Skeletal muscle cell (primary cell): ENCODE measurements around the gene LKAAEAR1.
A peak's percentile ranks its signal among the peaks of the same experiment; 100 is the strongest.

ENCODE experiments used
- DNase-seq: peaks from one replicate; pipeline ENCODE4 v3.0.0-alpha.2; 2010; ENCODE audit warnings: low read depth
- H3K4me3 ChIP-seq: 2 replicates; pipeline ENCODE4 v1.5.1; 2011; ENCODE audit warnings: low read depth, mild to moderate bottlenecking, control low read depth, low read length, moderate library complexity

Gene LKAAEAR1

GRCh38 chr20:64055893-64056638 is 28.1 kb downstream of the LKAAEAR1 start:
- H3K4me3 ChIP-seq = no peak overlapping the region

GRCh38 chr20:64055396-64055892 is 28.8 kb downstream of the LKAAEAR1 start:
- no peak for DNase-seq
- H3K4me3 ChIP-seq = no peak overlapping the region

More at GRCh38 chr20:64055893-64056638, 28.1 kb downstream of the LKAAEAR1 start:
- DNase-seq = no peak

- no peak overlapping the region for H3K4me3 ChIP-seq
- no peak for DNase-seq
Measured at GRCh38 chr20:64053841-64054661, 30.1 kb downstream of the LKAAEAR1 start.

GRCh38 chr20:64052987-64053840 is 31.0 kb downstream of the LKAAEAR1 start:
- H3K4me3 ChIP-seq = no peak overlapping the region
- DNase-seq = no peak

DNA sequence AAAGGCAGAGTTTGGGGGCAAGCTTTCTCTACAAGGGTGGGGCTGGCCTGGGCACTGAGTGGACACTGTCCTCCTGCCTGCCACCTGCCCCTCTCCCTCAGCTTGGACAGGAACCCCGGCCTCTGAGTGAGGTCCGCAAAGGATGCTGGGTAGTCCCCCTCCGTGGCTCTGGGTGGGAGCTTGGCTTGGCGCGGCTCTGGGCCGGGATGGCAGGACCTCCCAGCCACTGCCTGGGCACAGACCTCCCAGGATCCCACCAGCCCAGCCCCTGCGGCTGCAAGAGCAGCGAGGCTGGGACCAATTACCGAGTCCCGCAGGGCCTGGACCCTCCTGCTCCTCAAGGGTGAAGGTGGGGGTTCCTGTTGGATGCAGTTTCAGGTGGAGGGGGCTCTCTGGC is 31.9 kb downstream of the LKAAEAR1 start:
- H3K4me3 ChIP-seq = no peak overlapping the region
- no peak for DNase-seq

DNA sequence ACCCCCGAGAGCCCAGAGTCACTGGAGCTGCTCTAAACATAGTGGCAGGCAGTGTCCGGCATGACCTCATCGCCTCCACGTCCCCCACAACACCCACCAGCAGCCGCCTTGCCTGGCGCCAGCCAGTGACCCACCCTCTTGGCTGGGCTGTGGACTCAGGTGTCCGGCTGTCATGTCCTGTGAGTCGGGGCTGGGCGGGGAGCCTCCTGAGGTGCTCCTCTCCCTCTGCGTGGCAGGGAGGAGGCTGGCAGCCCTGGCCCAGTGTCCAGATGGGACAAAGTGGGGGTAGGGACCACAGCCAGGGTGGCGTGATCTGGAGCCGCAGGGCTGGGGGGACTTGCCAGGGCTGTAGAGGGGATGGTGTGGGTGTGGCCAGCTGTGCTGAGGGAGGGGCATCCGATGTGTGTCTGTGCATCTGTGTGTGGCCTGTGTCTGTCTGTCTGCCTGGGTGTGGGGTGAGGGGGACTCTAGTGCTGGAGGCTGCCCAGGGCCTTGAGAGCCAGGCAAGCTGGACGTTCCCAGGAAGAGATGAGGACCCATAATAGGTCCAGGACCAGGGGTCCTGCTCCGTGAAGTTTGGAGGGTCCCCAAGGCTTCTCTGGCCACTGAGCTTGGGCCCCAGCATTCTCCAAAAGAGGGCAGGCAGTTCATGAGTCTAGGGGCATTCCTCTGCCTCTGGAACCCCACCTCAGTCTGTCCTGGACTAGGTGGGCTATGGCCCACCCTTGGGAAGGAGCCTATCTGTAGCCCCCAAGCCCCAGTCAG is 32.5 kb downstream of the LKAAEAR1 start:
- no peak for DNase-seq

GRCh38 chr20:64051033-64051452 is 33.2 kb downstream of the LKAAEAR1 start:
- H3K4me3 ChIP-seq = no peak overlapping the region
- DNase-seq = no peak

More for the DNA sequence above, 32.5 kb downstream of the LKAAEAR1 start:
- no peak overlapping the region for H3K4me3 ChIP-seq

GRCh38 chr20:64050261-64051032 is 33.8 kb downstream of the LKAAEAR1 start:
- no peak for DNase-seq
- no peak overlapping the region for H3K4me3 ChIP-seq

GRCh38 chr20:64049878-64050260 is 34.3 kb downstream of the LKAAEAR1 start:
- peak overlapping the region; percentile 15 for H3K4me3 ChIP-seq
- DNase-seq = no peak

GRCh38 chr20:64049060-64049877 is 34.9 kb downstream of the LKAAEAR1 start, which contains the start of gene SOX18:
SOX18 (minus strand) TSS chr20:64049639; CDS start chr20:64049516, 123 bp downstream.
- no peak for DNase-seq
- peak within 1 kb of the TSS; percentile 15 for H3K4me3 ChIP-seq

DNA sequence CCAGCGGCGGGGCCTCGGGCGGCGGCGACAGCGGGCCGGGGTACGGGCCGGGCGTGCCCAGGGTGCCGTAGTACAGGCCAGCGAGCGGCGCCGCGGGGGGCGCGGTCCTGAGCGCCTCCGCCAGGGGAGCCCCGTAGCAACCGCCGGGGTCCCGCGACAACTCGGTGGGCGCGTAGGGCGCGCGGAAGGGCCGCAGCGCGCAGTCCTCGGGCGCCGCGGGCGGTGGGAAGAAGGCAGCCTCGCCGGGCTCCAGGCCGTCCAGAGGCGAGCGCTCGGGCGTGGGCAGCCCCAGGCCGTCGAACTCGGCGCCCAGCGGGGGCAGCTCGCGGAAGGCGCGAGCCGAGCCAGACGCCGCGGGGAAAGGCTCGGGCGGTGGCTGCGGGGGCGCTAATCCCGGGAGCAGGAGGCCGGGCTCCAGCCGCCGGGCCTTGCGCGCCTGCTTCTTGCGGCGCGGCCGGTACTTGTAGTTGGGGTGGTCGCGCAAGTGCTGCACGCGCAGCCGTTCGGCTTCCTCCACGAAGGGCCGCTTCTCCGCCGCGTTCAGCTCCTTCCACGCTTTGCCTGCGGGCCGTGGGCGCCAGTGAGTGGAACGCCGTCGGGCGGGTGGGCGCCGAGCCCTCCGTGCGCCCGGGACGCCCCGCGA is 35.7 kb downstream of the LKAAEAR1 start:
- H3K4me3 ChIP-seq = no peak overlapping the region

DNA sequence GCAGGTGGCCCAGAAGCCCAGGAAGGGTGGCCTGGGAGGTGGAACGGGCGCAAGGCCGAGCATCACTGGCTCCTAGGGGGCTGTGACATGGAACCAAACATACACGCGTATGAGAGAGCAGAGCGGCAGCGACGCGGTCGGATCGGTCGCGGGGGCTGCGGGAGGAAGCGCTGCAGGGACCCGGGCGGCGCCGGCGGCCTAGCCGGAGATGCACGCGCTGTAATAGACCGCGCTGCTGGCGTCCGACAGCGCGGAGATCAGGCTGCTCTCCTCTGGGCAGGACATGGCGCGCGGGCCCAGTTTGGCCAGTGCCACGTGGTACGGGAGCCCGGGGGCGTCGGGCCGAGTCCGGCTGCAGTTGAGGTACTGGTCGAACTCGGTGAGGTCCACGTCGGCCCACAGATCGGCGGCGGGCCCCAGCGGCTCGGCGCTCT is 36.2 kb downstream of the LKAAEAR1 start:
- DNase-seq = no peak
- H3K4me3 ChIP-seq = no peak overlapping the region

More for the DNA sequence above, 35.7 kb downstream of the LKAAEAR1 start:
- no peak for DNase-seq

- DNase-seq = no peak
- no peak overlapping the region for H3K4me3 ChIP-seq
Measured at GRCh38 chr20:64047046-64047389, 37.2 kb downstream of the LKAAEAR1 start.

GRCh38 chr20:64045346-64046011 is 38.7 kb downstream of the LKAAEAR1 start:
- H3K4me3 ChIP-seq = no peak overlapping the region
- DNase-seq = no peak

GRCh38 chr20:64044484-64045247 is 39.5 kb downstream of the LKAAEAR1 start:
- H3K4me3 ChIP-seq = no peak overlapping the region
- DNase-seq = no peak

- DNase-seq = no peak
- H3K4me3 ChIP-seq = no peak overlapping the region
Measured at GRCh38 chr20:64043768-64044167, 40.4 kb downstream of the LKAAEAR1 start.
